H9 (cell line): Measurements from ENCODE around the gene GLRX3. TPM values are rescaled to one million over a fixed set of nuclear protein-coding genes. Genes with fewer than 3 reads are reported as not detected.

ENCODE experiments used
- DNase-seq: peaks from one replicate; pipeline ENCODE4 v3.0.0-alpha.2; 2017
- H2AFZ ChIP-seq: one replicate; pipeline ENCODE4 v1.6.1; 2013; ENCODE audit warnings: mild to moderate bottlenecking, low read length, control low read depth, moderate library complexity
- H2AK5ac ChIP-seq: 2 replicates; pipeline ENCODE4 v1.6.1; 2013; ENCODE audit warnings: low read length, control low read depth, mixed read lengths; ENCODE audit not compliant: insufficient read length
- H2BK120ac ChIP-seq: one replicate; pipeline ENCODE4 v1.6.1; 2013; ENCODE audit warnings: low read depth, mild to moderate bottlenecking, low read length, control low read depth, inconsistent platforms; ENCODE audit not compliant: poor library complexity, severe bottlenecking
- H2BK12ac ChIP-seq: 2 replicates; pipeline ENCODE4 v1.6.1; 2013; ENCODE audit warnings: low read length, control low read depth, mixed read lengths, low read depth; ENCODE audit not compliant: insufficient read length
- H2BK15ac ChIP-seq: 2 replicates; pipeline ENCODE4 v1.6.1; 2013; ENCODE audit warnings: low read depth, low read length, control low read depth
- H2BK20ac ChIP-seq: one replicate; pipeline ENCODE4 v1.6.1; 2013; ENCODE audit warnings: low read depth, mild to moderate bottlenecking, low read length, control low read depth, inconsistent platforms; ENCODE audit not compliant: poor library complexity, severe bottlenecking
- H2BK5ac ChIP-seq: 2 replicates; pipeline ENCODE4 v1.6.1; 2013; ENCODE audit warnings: low read length, control low read depth, mixed read lengths; ENCODE audit not compliant: insufficient read length
- H3K14ac ChIP-seq: 2 replicates; pipeline ENCODE4 v1.6.1; 2013; ENCODE audit warnings: low read length, control low read depth; ENCODE audit not compliant: insufficient read depth
- H3K18ac ChIP-seq: 2 replicates; pipeline ENCODE4 v1.6.1; 2013; ENCODE audit warnings: low read depth, mild to moderate bottlenecking, mixed read lengths, low read length, control low read depth; ENCODE audit not compliant: insufficient read length
- H3K23ac ChIP-seq: 2 replicates; pipeline ENCODE4 v1.6.1; 2013; ENCODE audit warnings: low read length, control low read depth, mixed read lengths, low read depth; ENCODE audit not compliant: insufficient read length
- H3K23me2 ChIP-seq: 2 replicates; pipeline ENCODE4 v1.6.1; 2013; ENCODE audit warnings: low read depth, mild to moderate bottlenecking, mixed read lengths, low read length, control low read depth; ENCODE audit not compliant: insufficient read length, poor library complexity, severe bottlenecking
- H3K27ac ChIP-seq: 2 replicates; pipeline ENCODE4 v1.5.1; 2013; ENCODE audit warnings: low read length, control low read depth, mixed read lengths, low read depth; ENCODE audit not compliant: insufficient read length
- H3K27me3 ChIP-seq: 2 replicates; pipeline ENCODE4 v1.6.1; 2013; ENCODE audit warnings: low read length, control low read depth, inconsistent platforms; ENCODE audit not compliant: insufficient read depth
- H3K4ac ChIP-seq: 2 replicates; pipeline ENCODE4 v1.6.1; 2013; ENCODE audit warnings: low read depth, mild to moderate bottlenecking, control low read depth, inconsistent platforms, low read length, moderate library complexity
- H3K4me1 ChIP-seq: 2 replicates; pipeline ENCODE4 v1.6.1; 2013; ENCODE audit warnings: low read length, control low read depth, inconsistent platforms; ENCODE audit not compliant: insufficient read depth
- H3K4me2 ChIP-seq: 2 replicates; pipeline ENCODE4 v1.6.1; 2013; ENCODE audit warnings: low read length, control low read depth, mixed read lengths; ENCODE audit not compliant: insufficient read length, insufficient read depth
- H3K56ac ChIP-seq: 2 replicates; pipeline ENCODE4 v1.6.1; 2013; ENCODE audit warnings: low read depth, mild to moderate bottlenecking, mixed read lengths, low read length, control low read depth; ENCODE audit not compliant: insufficient read length
- H3K79me1 ChIP-seq: 2 replicates; pipeline ENCODE4 v1.6.1; 2013; ENCODE audit warnings: low read depth, mild to moderate bottlenecking, moderate library complexity, low read length, control low read depth, inconsistent platforms; ENCODE audit not compliant: insufficient read depth, poor library complexity, severe bottlenecking
- H3K79me2 ChIP-seq: 2 replicates; pipeline ENCODE4 v1.6.1; 2013; ENCODE audit warnings: low read length, control low read depth, inconsistent platforms; ENCODE audit not compliant: insufficient read depth
- H3K9ac ChIP-seq: 2 replicates; pipeline ENCODE4 v1.6.1; 2013; ENCODE audit warnings: low read length, control low read depth, mixed read lengths; ENCODE audit not compliant: insufficient read length; ENCODE audit errors: extremely low read depth
- H3K9me3 ChIP-seq: one replicate; pipeline ENCODE4 v1.6.1; 2013; ENCODE audit warnings: low read depth, low read length, inconsistent platforms; ENCODE audit not compliant: control insufficient read depth
- H3T11ph ChIP-seq: one replicate; pipeline ENCODE4 v1.6.1; 2013; ENCODE audit warnings: mild to moderate bottlenecking, low read length, control low read depth, inconsistent platforms
- H4K20me1 ChIP-seq: one replicate; pipeline ENCODE4 v1.6.1; 2013; ENCODE audit not compliant: control insufficient read depth, insufficient read length, insufficient read depth
- H4K5ac ChIP-seq: 2 replicates; pipeline ENCODE4 v1.6.1; 2013; ENCODE audit warnings: low read depth, mild to moderate bottlenecking, mixed read lengths, low read length, control low read depth; ENCODE audit not compliant: insufficient read length
- H4K8ac ChIP-seq: replicated peaks from 2 replicates; pipeline ENCODE4 v1.6.1; 2013; ENCODE audit warnings: low read length, control low read depth, mixed read lengths, low read depth; ENCODE audit not compliant: insufficient read length
- H4K91ac ChIP-seq: 2 replicates; pipeline ENCODE4 v1.6.1; 2013; ENCODE audit warnings: low read depth, mild to moderate bottlenecking, moderate library complexity, mixed read lengths, low read length, control low read depth; ENCODE audit not compliant: insufficient read length
- H3K27ac Mint-ChIP-seq, 3 experiments: 2 replicates in 2 of 3; 3 replicates in 1 of 3; pipeline ENCODE4 v1.8.0; 2020 to 2021; ENCODE audit warnings: mixed read lengths in 3 of 3, mild to moderate bottlenecking in 1 of 3, moderate library complexity in 1 of 3
- H3K27me3 Mint-ChIP-seq: 2 replicates; pipeline ENCODE4 v1.8.0; 2021; ENCODE audit warnings: low read depth, mild to moderate bottlenecking, moderate library complexity, mixed read lengths
- H3K36me3 Mint-ChIP-seq, 3 experiments: 2 replicates in 2 of 3; 3 replicates in 1 of 3; pipeline ENCODE4 v1.8.0; 2020 to 2021; ENCODE audit warnings: low read depth in 3 of 3, mixed read lengths in 3 of 3; ENCODE audit not compliant: insufficient read depth in 1 of 3
- H3K4me1 Mint-ChIP-seq, 2 experiments: 2 replicates each; pipeline ENCODE4 v1.8.0; 2020; ENCODE audit warnings: mixed read lengths in 2 of 2
- H3K4me3 Mint-ChIP-seq, 2 experiments: 2 replicates in 1 of 2; 3 replicates in 1 of 2; pipeline ENCODE4 v1.8.0; 2020 to 2021; ENCODE audit warnings: mild to moderate bottlenecking in 2 of 2, mixed read lengths in 2 of 2, moderate library complexity in 1 of 2
- H3K9me3 Mint-ChIP-seq, 2 experiments: 2 replicates in 1 of 2; 3 replicates in 1 of 2; pipeline ENCODE4 v1.8.0; 2020; ENCODE audit warnings: mild to moderate bottlenecking in 2 of 2, mixed read lengths in 2 of 2, moderate library complexity in 1 of 2
- WGBS: extraction: QIAGEN DNeasy Blood & Tissue Kit; methylation state at CpG from one replicate; pipeline ENCODE4 v1.1.7; 2013; ENCODE audit warnings: missing lambda C conversion rate, low lambda C conversion rate, mixed read lengths; ENCODE audit not compliant: insufficient read length; ENCODE audit errors: extremely low coverage; 5-methylcytosine and 5-hydroxymethylcytosine counted together
- total RNA-seq: library from RNA; stranded (reverse); gene quantifications from 2 replicates; pipeline ENCODE4 v1.2.1, GENCODE V29; 2021
- TF ChIP-seq, protein P1 (sequence below): fragments of 200-600 bp; sonication (generic); conservative IDR thresholded peaks from 3 replicates; pipeline ENCODE4 v1.8.0; 2021; ENCODE audit warnings: antibody characterized with exemption, mild to moderate bottlenecking

The GLRX3 gene
- total RNA-seq, 1 experiment from 2014 or later = 139 TPM

DNA sequence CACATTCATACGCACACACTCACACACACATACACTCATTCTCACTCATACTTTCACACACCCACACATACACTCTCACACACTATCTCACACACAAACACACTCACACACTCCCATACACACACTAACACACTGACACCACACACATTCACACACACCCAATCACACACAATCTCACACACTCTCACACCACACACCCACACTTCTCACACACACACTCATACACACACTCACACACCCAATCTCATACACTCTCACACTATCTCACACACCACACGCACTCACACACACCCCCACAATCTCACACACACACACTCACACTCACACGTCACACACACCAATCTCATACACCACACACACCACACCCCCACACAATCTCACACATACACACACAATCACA is 71.0 kb downstream of the GLRX3 start:
- Histone ChIP-seq H3K4me1 (no peaks in the 10 kb centered on the region), H2BK15ac (no peak overlapping the region), H2BK120ac (no peak overlapping the region)

More for the DNA sequence above, 71.0 kb downstream of the GLRX3 start:
- no peak overlapping the region for H3K4ac ChIP-seq
- H4K20me1 ChIP-seq = no peaks in the 10 kb centered on the region
- H2AFZ ChIP-seq = no peak overlapping the region
- H3K9ac ChIP-seq = no peak overlapping the region
- no peak for DNase-seq
- H3K14ac ChIP-seq = no peak overlapping the region
- no peaks in the 10 kb centered on the region for H3K9me3 ChIP-seq
- H3K56ac ChIP-seq = no peak overlapping the region
- no peak overlapping the region for H2AK5ac ChIP-seq
- no peak overlapping the region for H2BK5ac ChIP-seq
- H2BK20ac ChIP-seq = no peak overlapping the region
- no peaks in the 10 kb centered on the region for H3K23me2 ChIP-seq
- Mint-ChIP-seq H3K9me3 (no peaks in the 10 kb centered on the region), H3K4me3 (no peak overlapping the region), H3K4me1 (peaks cover 0 to 5% of the 10 kb centered on the region in 2 experiments; a peak in 1 of 4 replicates), H3K27ac (no peak overlapping the region), H3K36me3 (no peaks in the 10 kb centered on the region; a peak in 1 of 7 replicates), H3K27me3 (no peaks in the 10 kb centered on the region; the same call in none of the 2 replicates)
- H3K27me3 ChIP-seq = no peaks in the 10 kb centered on the region
- no peak overlapping the region for H2BK12ac ChIP-seq
- no peak overlapping the region for H4K91ac ChIP-seq
- H3K79me1 ChIP-seq = no peaks in the 10 kb centered on the region
- peak overlapping the region; percentile 5 for H4K8ac ChIP-seq
- no peak overlapping the region for H4K5ac ChIP-seq
- H3K27ac ChIP-seq = no peak overlapping the region
- no peak overlapping the region for H3T11ph ChIP-seq
- H3K18ac ChIP-seq = no peak overlapping the region
- no peaks in the 10 kb centered on the region for H3K79me2 ChIP-seq
- H3K4me2 ChIP-seq = no peak overlapping the region
- 84% methylated on average over 3 of the region's 3 CpGs for WGBS
- H3K23ac ChIP-seq = no peak overlapping the region
- TF ChIP-seq, protein P1, sequence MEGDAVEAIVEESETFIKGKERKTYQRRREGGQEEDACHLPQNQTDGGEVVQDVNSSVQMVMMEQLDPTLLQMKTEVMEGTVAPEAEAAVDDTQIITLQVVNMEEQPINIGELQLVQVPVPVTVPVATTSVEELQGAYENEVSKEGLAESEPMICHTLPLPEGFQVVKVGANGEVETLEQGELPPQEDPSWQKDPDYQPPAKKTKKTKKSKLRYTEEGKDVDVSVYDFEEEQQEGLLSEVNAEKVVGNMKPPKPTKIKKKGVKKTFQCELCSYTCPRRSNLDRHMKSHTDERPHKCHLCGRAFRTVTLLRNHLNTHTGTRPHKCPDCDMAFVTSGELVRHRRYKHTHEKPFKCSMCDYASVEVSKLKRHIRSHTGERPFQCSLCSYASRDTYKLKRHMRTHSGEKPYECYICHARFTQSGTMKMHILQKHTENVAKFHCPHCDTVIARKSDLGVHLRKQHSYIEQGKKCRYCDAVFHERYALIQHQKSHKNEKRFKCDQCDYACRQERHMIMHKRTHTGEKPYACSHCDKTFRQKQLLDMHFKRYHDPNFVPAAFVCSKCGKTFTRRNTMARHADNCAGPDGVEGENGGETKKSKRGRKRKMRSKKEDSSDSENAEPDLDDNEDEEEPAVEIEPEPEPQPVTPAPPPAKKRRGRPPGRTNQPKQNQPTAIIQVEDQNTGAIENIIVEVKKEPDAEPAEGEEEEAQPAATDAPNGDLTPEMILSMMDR = no peak
